DOHH2 (cell line): Measurements from ENCODE around the gene DES.

Source experiments
- H3F3A ChIP-seq: fragments of 200-600 bp; sonication (generic), shearing (Covaris generic); 2 replicates; pipeline ENCODE4 v1.6.0; 2016; ENCODE audit warnings: antibody characterized with exemption, mild to moderate bottlenecking; ENCODE audit not compliant: control insufficient read depth, insufficient read depth
- H3K27ac ChIP-seq: fragments of 200-600 bp; sonication (generic); 2 replicates; pipeline ENCODE4 v1.5.1; 2014; ENCODE audit warnings: low read depth, mild to moderate bottlenecking, low read length, moderate library complexity
- H3K27me3 ChIP-seq: fragments of 200-600 bp; sonication (generic); 2 replicates; pipeline ENCODE4 v1.6.1; 2014; ENCODE audit warnings: mild to moderate bottlenecking, low read length, mixed read lengths; ENCODE audit not compliant: control insufficient read depth
- H3K36me3 ChIP-seq: fragments of 200-600 bp; sonication (generic); 2 replicates; pipeline ENCODE4 v1.6.1; 2014; ENCODE audit warnings: mild to moderate bottlenecking, low read length, moderate library complexity, mixed read lengths; ENCODE audit not compliant: control insufficient read depth
- H3K4me1 ChIP-seq: fragments of 200-600 bp; sonication (generic); 2 replicates; pipeline ENCODE4 v1.6.1; 2014; ENCODE audit warnings: mild to moderate bottlenecking, low read length, mixed read lengths; ENCODE audit not compliant: control insufficient read depth
- H3K4me2 ChIP-seq: fragments of 200-600 bp; sonication (generic); 2 replicates; pipeline ENCODE4 v1.6.0; 2014; ENCODE audit warnings: mild to moderate bottlenecking, low read length, moderate library complexity
- H3K4me3 ChIP-seq: fragments of 200-600 bp; sonication (generic); 2 replicates; pipeline ENCODE4 v1.5.1; 2014; ENCODE audit warnings: mild to moderate bottlenecking, low read length, mixed read lengths
- H3K79me2 ChIP-seq: fragments of 200-600 bp; sonication (generic); 2 replicates; pipeline ENCODE4 v1.6.1; 2014; ENCODE audit warnings: mild to moderate bottlenecking, low read length, mixed read lengths; ENCODE audit not compliant: control insufficient read depth
- H3K9me2 ChIP-seq: fragments of 200-600 bp; sonication (generic); replicated peaks from 2 replicates; pipeline ENCODE4 v1.6.1; 2014; ENCODE audit warnings: mild to moderate bottlenecking, low read length, mixed read lengths; ENCODE audit not compliant: control insufficient read depth
- H3K9me3 ChIP-seq: fragments of 200-600 bp; sonication (generic); 2 replicates; pipeline ENCODE4 v1.6.1; 2014; ENCODE audit warnings: antibody characterized with exemption, low read length, mixed read lengths; ENCODE audit not compliant: control insufficient read depth, insufficient read depth
- H4K20me1 ChIP-seq: fragments of 200-600 bp; sonication (generic); 2 replicates; pipeline ENCODE4 v1.6.0; 2014; ENCODE audit warnings: low read depth, mild to moderate bottlenecking, antibody characterized with exemption, low read length, moderate library complexity; ENCODE audit not compliant: control insufficient read depth, insufficient read depth
- EZH2phosphoT487 ChIP-seq: fragments of 200-600 bp; sonication (generic); IDR thresholded peaks from 2 replicates; pipeline ENCODE4 v1.6.1; 2017; ENCODE audit warnings: borderline replicate concordance, mild to moderate bottlenecking, antibody characterized with exemption, low read length, moderate library complexity, mixed read lengths
- TF ChIP-seq, protein P1 (sequence below): fragments of 200-600 bp; sonication (generic); IDR thresholded peaks from one replicate; pipeline ENCODE4 v1.5.1; 2014; ENCODE audit warnings: antibody characterized with exemption, mild to moderate bottlenecking, low read depth, low read length; ENCODE audit not compliant: poor library complexity, severe bottlenecking

Gene DES

GRCh38 chr2:219416938-219417337, 1.2 kb upstream of the DES start:
- H3K9me3 ChIP-seq: peaks cover 3% of the 10 kb centered on the region
- H3K36me3 ChIP-seq: no peaks in the 10 kb centered on the region
- no peaks in the 10 kb centered on the region for H3K9me2 ChIP-seq
- H3K4me3 ChIP-seq: no peak overlapping the region
- no peaks in the 10 kb centered on the region for H3K79me2 ChIP-seq
- H3K27ac ChIP-seq: no peak overlapping the region
- H3F3A ChIP-seq: no peaks in the 10 kb centered on the region
- TF ChIP-seq, protein P1, sequence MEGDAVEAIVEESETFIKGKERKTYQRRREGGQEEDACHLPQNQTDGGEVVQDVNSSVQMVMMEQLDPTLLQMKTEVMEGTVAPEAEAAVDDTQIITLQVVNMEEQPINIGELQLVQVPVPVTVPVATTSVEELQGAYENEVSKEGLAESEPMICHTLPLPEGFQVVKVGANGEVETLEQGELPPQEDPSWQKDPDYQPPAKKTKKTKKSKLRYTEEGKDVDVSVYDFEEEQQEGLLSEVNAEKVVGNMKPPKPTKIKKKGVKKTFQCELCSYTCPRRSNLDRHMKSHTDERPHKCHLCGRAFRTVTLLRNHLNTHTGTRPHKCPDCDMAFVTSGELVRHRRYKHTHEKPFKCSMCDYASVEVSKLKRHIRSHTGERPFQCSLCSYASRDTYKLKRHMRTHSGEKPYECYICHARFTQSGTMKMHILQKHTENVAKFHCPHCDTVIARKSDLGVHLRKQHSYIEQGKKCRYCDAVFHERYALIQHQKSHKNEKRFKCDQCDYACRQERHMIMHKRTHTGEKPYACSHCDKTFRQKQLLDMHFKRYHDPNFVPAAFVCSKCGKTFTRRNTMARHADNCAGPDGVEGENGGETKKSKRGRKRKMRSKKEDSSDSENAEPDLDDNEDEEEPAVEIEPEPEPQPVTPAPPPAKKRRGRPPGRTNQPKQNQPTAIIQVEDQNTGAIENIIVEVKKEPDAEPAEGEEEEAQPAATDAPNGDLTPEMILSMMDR: no peak
- no peak for TF ChIP-seq EZH2phosphoT487
- peaks cover 10% of the 10 kb centered on the region for H3K27me3 ChIP-seq
- H3K4me2 ChIP-seq: no peak overlapping the region
- no peaks in the 10 kb centered on the region for H3K4me1 ChIP-seq
- H4K20me1 ChIP-seq: no peaks in the 10 kb centered on the region

DNA sequence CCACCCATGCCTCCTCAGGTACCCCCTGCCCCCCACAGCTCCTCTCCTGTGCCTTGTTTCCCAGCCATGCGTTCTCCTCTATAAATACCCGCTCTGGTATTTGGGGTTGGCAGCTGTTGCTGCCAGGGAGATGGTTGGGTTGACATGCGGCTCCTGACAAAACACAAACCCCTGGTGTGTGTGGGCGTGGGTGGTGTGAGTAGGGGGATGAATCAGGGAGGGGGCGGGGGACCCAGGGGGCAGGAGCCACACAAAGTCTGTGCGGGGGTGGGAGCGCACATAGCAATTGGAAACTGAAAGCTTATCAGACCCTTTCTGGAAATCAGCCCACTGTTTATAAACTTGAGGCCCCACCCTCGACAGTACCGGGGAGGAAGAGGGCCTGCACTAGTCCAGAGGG, 803 bp upstream of the DES start:
- Histone ChIP-seq H3K79me2 (no peaks in the 10 kb centered on the region), H3F3A (no peaks in the 10 kb centered on the region), H3K9me3 (peaks cover 2% of the 10 kb centered on the region), H3K27ac (no peak overlapping the region), H3K9me2 (no peaks in the 10 kb centered on the region), H3K4me3 (no peak overlapping the region), H3K4me2 (no peak overlapping the region), H3K27me3 (peaks cover 10% of the 10 kb centered on the region), H3K36me3 (no peaks in the 10 kb centered on the region), H4K20me1 (no peaks in the 10 kb centered on the region), H3K4me1 (no peaks in the 10 kb centered on the region)
- TF ChIP-seq EZH2phosphoT487: no peak
- TF ChIP-seq, protein P1: no peak

- no peaks in the 10 kb centered on the region for H3K9me3 ChIP-seq
- no peaks in the 10 kb centered on the region for H3K4me1 ChIP-seq
- no peak overlapping the region for H3K27ac ChIP-seq
- no peaks in the 10 kb centered on the region for H3K9me2 ChIP-seq
- TF ChIP-seq, protein P1: no peak
- no peak for TF ChIP-seq EZH2phosphoT487
- H3K4me2 ChIP-seq: no peak overlapping the region
- no peak overlapping the region for H3K4me3 ChIP-seq
- no peaks in the 10 kb centered on the region for H3K36me3 ChIP-seq
- H3K79me2 ChIP-seq: no peaks in the 10 kb centered on the region
- H3F3A ChIP-seq: no peaks in the 10 kb centered on the region
- peaks cover 9% of the 10 kb centered on the region for H3K27me3 ChIP-seq
- H4K20me1 ChIP-seq: no peaks in the 10 kb centered on the region
These were observed 791 bp downstream of the DES start for GRCh38 chr2:219419012-219419324.
